Astrocyte (in vitro differentiated cells and primary cell): ENCODE data around the gene ITGAE. TPM values are rescaled to one million over a fixed set of nuclear protein-coding genes. Genes with fewer than 3 reads are reported as not detected.

ENCODE experiments used
- DNase-seq: peaks from one replicate; pipeline ENCODE4 v3.0.0-alpha.2; 2010; ENCODE audit warnings: low read depth
- FAIRE-seq: peaks from 2 replicates; lab custom pipeline; 2011; peaks lifted over from hg19 to GRCh38; lab: Jason Lieb, UNC
- H2AFZ ChIP-seq: 2 replicates; pipeline ENCODE4 v1.6.0; 2012; ENCODE audit warnings: low read depth, low read length, inconsistent platforms
- H3K27ac ChIP-seq: 2 replicates; pipeline ENCODE4 v1.5.1; 2011; ENCODE audit warnings: low read depth, low read length, inconsistent platforms
- H3K27me3 ChIP-seq: 2 replicates; pipeline ENCODE4 v1.6.0; 2011; ENCODE audit warnings: low read length, inconsistent platforms; ENCODE audit not compliant: insufficient read depth
- H3K36me3 ChIP-seq: 2 replicates; pipeline ENCODE4 v1.5.1; 2011; ENCODE audit warnings: low read length, inconsistent platforms; ENCODE audit not compliant: insufficient read depth
- H3K4me1 ChIP-seq: 2 replicates; pipeline ENCODE4 v1.5.1; 2011; ENCODE audit warnings: low read length, inconsistent platforms; ENCODE audit not compliant: insufficient read depth
- H3K4me2 ChIP-seq: 2 replicates; pipeline ENCODE4 v1.6.0; 2012; ENCODE audit warnings: low read length, inconsistent platforms
- H3K4me3 ChIP-seq: 2 replicates; pipeline ENCODE4 v1.5.1; 2011; ENCODE audit warnings: low read depth, mild to moderate bottlenecking, low read length, inconsistent platforms; ENCODE audit not compliant: insufficient read depth
- H3K79me2 ChIP-seq: 2 replicates; pipeline ENCODE4 v1.6.0; 2012; ENCODE audit warnings: mild to moderate bottlenecking, low read length, inconsistent platforms; ENCODE audit not compliant: insufficient read depth
- H3K9ac ChIP-seq: 2 replicates; pipeline ENCODE4 v1.6.0; 2012; ENCODE audit warnings: mild to moderate bottlenecking, low read length, inconsistent platforms
- H3K9me3 ChIP-seq: 2 replicates; pipeline ENCODE4 v1.5.1; 2012; ENCODE audit warnings: low read depth, mild to moderate bottlenecking, low read length, inconsistent platforms; ENCODE audit not compliant: insufficient read depth
- H4K20me1 ChIP-seq: 2 replicates; pipeline ENCODE4 v1.6.0; 2012; ENCODE audit warnings: low read length, inconsistent platforms; ENCODE audit not compliant: insufficient read depth
- H3K27ac Mint-ChIP-seq: one replicate; pipeline ENCODE4 v1.8.0; 2021; ENCODE audit warnings: mild to moderate bottlenecking, mixed read lengths; ENCODE audit not compliant: unreplicated experiment
- H3K27me3 Mint-ChIP-seq: one replicate; pipeline ENCODE4 v1.8.0; 2021; ENCODE audit warnings: low read depth, mixed read lengths; ENCODE audit not compliant: unreplicated experiment
- H3K36me3 Mint-ChIP-seq: one replicate; pipeline ENCODE4 v1.8.0; 2021; ENCODE audit warnings: low read depth, mixed read lengths; ENCODE audit not compliant: unreplicated experiment
- H3K4me1 Mint-ChIP-seq: one replicate; pipeline ENCODE4 v1.8.0; 2021; ENCODE audit warnings: low read depth, mixed read lengths; ENCODE audit not compliant: unreplicated experiment
- H3K4me3 Mint-ChIP-seq: one replicate; pipeline ENCODE4 v1.8.0; 2021; ENCODE audit warnings: mild to moderate bottlenecking, moderate library complexity, mixed read lengths; ENCODE audit not compliant: unreplicated experiment
- H3K9me3 Mint-ChIP-seq: one replicate; pipeline ENCODE4 v1.8.0; 2021; ENCODE audit warnings: mild to moderate bottlenecking, mixed read lengths; ENCODE audit not compliant: unreplicated experiment
- CTCF ChIP-seq: IDR thresholded peaks from 2 replicates; pipeline ENCODE4 v1.5.1; 2011; ENCODE audit warnings: low read depth, mild to moderate bottlenecking, inconsistent platforms, low read length, moderate library complexity; ENCODE audit not compliant: insufficient read depth
- EZH2 ChIP-seq: IDR thresholded peaks from 2 replicates; pipeline ENCODE4 v1.6.1; 2012; ENCODE audit warnings: mild to moderate bottlenecking, low read length, inconsistent platforms; ENCODE audit not compliant: insufficient read depth
- total RNA-seq: library from RNA; stranded (reverse); gene quantifications from 2 replicates; pipeline ENCODE4 v1.2.1, GENCODE V29; 2021

The ITGAE gene
- total RNA-seq, 1 donor from 2014 or later, result 30.9 TPM

DNA sequence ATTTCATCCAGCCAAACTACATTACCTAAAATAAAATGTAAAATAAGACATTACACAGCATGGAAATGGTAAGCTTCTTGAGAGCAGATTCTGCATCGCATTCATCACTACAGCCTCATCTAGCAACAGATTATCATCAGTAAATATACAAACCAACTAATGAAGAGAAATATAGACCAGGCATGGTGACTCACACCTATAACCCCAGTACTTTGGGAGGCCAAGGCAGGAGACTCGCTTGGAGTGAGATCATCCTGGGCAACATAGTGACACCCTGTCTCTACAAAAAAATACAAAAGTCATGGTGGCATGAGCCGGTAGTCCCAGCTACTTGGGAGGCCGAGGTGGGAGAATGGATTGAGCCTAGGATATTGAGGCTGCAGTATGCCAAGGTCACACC lies 25.2 kb upstream of the ITGAE start:
- DNase-seq (no peak), FAIRE-seq (no peak)
- Mint-ChIP-seq H3K4me1 (peaks cover 4% of the 10 kb centered on the region), H3K9me3 (no peaks in the 10 kb centered on the region), H3K36me3 (peaks cover 12% of the 10 kb centered on the region), H3K4me3 (no peak overlapping the region), H3K27ac (peak overlapping the region; percentile 15), H3K27me3 (no peaks in the 10 kb centered on the region)
- no peaks in the 10 kb centered on the region for H3K27me3 ChIP-seq
- no peak for TF ChIP-seq EZH2
- no peak for TF ChIP-seq CTCF
- peaks cover 40% of the 10 kb centered on the region for H3K36me3 ChIP-seq
- H3K4me3 ChIP-seq, result no peak overlapping the region
- H3K27ac ChIP-seq, result no peak overlapping the region
- H3K9ac ChIP-seq, result no peak overlapping the region
- H3K9me3 ChIP-seq, result no peaks in the 10 kb centered on the region
- no peaks in the 10 kb centered on the region for H3K4me1 ChIP-seq
- H3K4me2 ChIP-seq, result no peak overlapping the region
- H4K20me1 ChIP-seq, result peaks cover 16% of the 10 kb centered on the region
- H3K79me2 ChIP-seq, result peaks cover 13% of the 10 kb centered on the region
- H2AFZ ChIP-seq, result no peak overlapping the region

- Histone ChIP-seq H3K4me3 (no peak overlapping the region), H3K4me2 (no peak overlapping the region), H4K20me1 (no peaks in the 10 kb centered on the region), H3K79me2 (no peaks in the 10 kb centered on the region), H3K27ac (no peak overlapping the region), H3K27me3 (no peaks in the 10 kb centered on the region), H3K9me3 (no peaks in the 10 kb centered on the region), H3K4me1 (no peaks in the 10 kb centered on the region), H3K9ac (no peak overlapping the region), H3K36me3 (peaks cover 59% of the 10 kb centered on the region), H2AFZ (no peak overlapping the region)
- Mint-ChIP-seq H3K27me3 (no peaks in the 10 kb centered on the region), H3K4me3 (no peak overlapping the region), H3K27ac (no peak overlapping the region), H3K4me1 (peaks cover 6% of the 10 kb centered on the region), H3K9me3 (no peaks in the 10 kb centered on the region), H3K36me3 (peaks cover 13% of the 10 kb centered on the region)
- no peak for FAIRE-seq
- no peak for TF ChIP-seq CTCF
- no peak for TF ChIP-seq EZH2
- DNase-seq, result no peak
Measured at GRCh38 chr17:3821101-3821500, 20.1 kb upstream of the ITGAE start.

GRCh38 chr17:3818786-3819185 lies 17.8 kb upstream of the ITGAE start:
- Histone ChIP-seq H2AFZ (no peak overlapping the region), H3K79me2 (no peaks in the 10 kb centered on the region), H3K36me3 (peaks cover 46% of the 10 kb centered on the region), H3K27ac (peak overlapping the region; percentile 35), H3K4me3 (no peak overlapping the region), H3K4me1 (no peaks in the 10 kb centered on the region), H3K9ac (peak overlapping the region; percentile 14), H4K20me1 (no peaks in the 10 kb centered on the region), H3K4me2 (no peak overlapping the region), H3K27me3 (no peaks in the 10 kb centered on the region), H3K9me3 (no peaks in the 10 kb centered on the region)
- peak; percentile 49 for FAIRE-seq
- Mint-ChIP-seq H3K27me3 (no peaks in the 10 kb centered on the region), H3K27ac (no peak overlapping the region), H3K4me1 (peaks cover 4% of the 10 kb centered on the region), H3K9me3 (no peaks in the 10 kb centered on the region), H3K36me3 (peaks cover 21% of the 10 kb centered on the region), H3K4me3 (no peak overlapping the region)
- DNase-seq, result peak; percentile 45
- TF ChIP-seq CTCF, result no peak
- TF ChIP-seq EZH2, result no peak
